ENCODE measurements around the gene MAPK12.

Gene MAPK12

GRCh38 chr22:50261615-50262459 is at the start of gene MAPK12:
Gene MAPK12 (minus strand): TSS chr22:50261683. CDS start chr22:50261509, 174 bp downstream.
- peak in 1 of 2 experiments; percentile 72 for DNase-seq

- no peak for DNase-seq
These were observed 49.5 kb upstream of the MAPK12 start for GRCh38 chr22:50310949-50311444.

- DNase-seq: no peak
These were observed 48.7 kb upstream of the MAPK12 start for GRCh38 chr22:50310031-50310722.

GRCh38 chr22:50309601-50309991 is 48.1 kb upstream of the MAPK12 start:
- no peak for DNase-seq

- no peak for DNase-seq
These were observed 47.6 kb upstream of the MAPK12 start for GRCh38 chr22:50308986-50309600.

GRCh38 chr22:50308597-50308935 is 47.1 kb upstream of the MAPK12 start:
- DNase-seq: no peak

GRCh38 chr22:50307890-50308596 is 46.6 kb upstream of the MAPK12 start:
- no peak for DNase-seq

GRCh38 chr22:50306753-50307749 is 45.6 kb upstream of the MAPK12 start, which contains the start of gene PLXNB2:
Gene PLXNB2 (minus strand): TSS chr22:50307646. CDS start chr22:50290584, 17,062 bp downstream.
- DNase-seq: peak; percentile 43 to 82

- DNase-seq: peak; percentile 49 to 59
These were observed 44.6 kb upstream of the MAPK12 start for GRCh38 chr22:50305923-50306566.

- DNase-seq: no peak
These were observed 44.0 kb upstream of the MAPK12 start for GRCh38 chr22:50305393-50305922.

- peak; percentile 27 to 40 for DNase-seq
These were observed 43.3 kb upstream of the MAPK12 start for GRCh38 chr22:50304528-50305392.

- no peak for DNase-seq
These were observed 42.5 kb upstream of the MAPK12 start for GRCh38 chr22:50303848-50304527.

- no peak for DNase-seq
These were observed 42.0 kb upstream of the MAPK12 start for GRCh38 chr22:50303515-50303847.

GRCh38 chr22:50302564-50302963 is 41.1 kb upstream of the MAPK12 start:
- no peak for DNase-seq

- DNase-seq: no peak
These were observed 40.6 kb upstream of the MAPK12 start for GRCh38 chr22:50302041-50302541.

- no peak for DNase-seq
These were observed 40.1 kb upstream of the MAPK12 start for GRCh38 chr22:50301581-50301991.

- DNase-seq: no peak
These were observed 39.3 kb upstream of the MAPK12 start for GRCh38 chr22:50300620-50301257.
